Smooth muscle cell (in vitro differentiated cells): Measurements from ENCODE around the gene FAM227B. TPM values are rescaled to one million over a fixed set of nuclear protein-coding genes. Genes with fewer than 3 reads are reported as not detected.

ENCODE experiments used
- DNase-seq: peaks from one replicate; lab custom pipeline; 2025; ENCODE audit not compliant: unreplicated experiment; lab: John Stamatoyannopoulos, UW
- H2AFZ ChIP-seq: fragments of 200-600 bp; sonication (generic); 2 replicates; pipeline ENCODE4 v1.6.0; 2016; ENCODE audit warnings: antibody characterized with exemption, low read depth, mild to moderate bottlenecking
- H3F3A ChIP-seq: fragments of 200-600 bp; sonication (generic); 2 replicates; pipeline ENCODE4 v1.6.0; 2017; ENCODE audit warnings: antibody characterized with exemption, low read depth
- H3K27ac ChIP-seq: fragments of 200-600 bp; sonication (generic); 2 replicates; pipeline ENCODE4 v1.5.1; 2016; ENCODE audit warnings: low read depth, mild to moderate bottlenecking
- H3K27me3 ChIP-seq: fragments of 200-600 bp; sonication (generic); 2 replicates; pipeline ENCODE4 v1.6.1; 2016; ENCODE audit warnings: low read depth, mild to moderate bottlenecking
- H3K36me3 ChIP-seq: fragments of 200-600 bp; sonication (generic); 2 replicates; pipeline ENCODE4 v1.5.1; 2016; ENCODE audit warnings: low read depth
- H3K4me1 ChIP-seq: fragments of 200-600 bp; sonication (generic); 2 replicates; pipeline ENCODE4 v1.5.1; 2016; ENCODE audit warnings: low read depth
- H3K4me2 ChIP-seq: fragments of 200-600 bp; sonication (generic); 2 replicates; pipeline ENCODE4 v1.6.0; 2016; ENCODE audit warnings: mild to moderate bottlenecking
- H3K4me3 ChIP-seq: fragments of 200-600 bp; sonication (generic); 2 replicates; pipeline ENCODE4 v1.5.1; 2016; ENCODE audit warnings: mild to moderate bottlenecking
- H3K79me2 ChIP-seq: fragments of 200-600 bp; sonication (generic); 2 replicates; pipeline ENCODE4 v1.6.0; 2016; ENCODE audit warnings: low read depth, mild to moderate bottlenecking
- H3K9ac ChIP-seq: fragments of 200-600 bp; sonication (generic); 2 replicates; pipeline ENCODE4 v1.6.0; 2016; ENCODE audit warnings: low read depth
- H3K9me3 ChIP-seq: fragments of 200-600 bp; sonication (generic); replicated peaks from 2 replicates; pipeline ENCODE4 v1.5.1; 2016; ENCODE audit warnings: low read depth
- H4K20me1 ChIP-seq: fragments of 200-600 bp; sonication (generic); 2 replicates; pipeline ENCODE4 v1.6.0; 2016; ENCODE audit warnings: low read depth
- WGBS: methylation state at CpG from one replicate; pipeline ENCODE4 v1.1.7; 2016; ENCODE audit warnings: low lambda C conversion rate; 5-methylcytosine and 5-hydroxymethylcytosine counted together
- polyA plus RNA-seq: library from polyadenylated mRNA; unstranded; fragments of >200 nt; fragmentation: Nextera tagmentation; extraction: Ambion mirVana; gene quantifications from 2 replicates; pipeline ENCODE4 v1.2.1, GENCODE V29; 2016
- total RNA-seq: library from RNA; depleted of rRNA; stranded (reverse); fragments of >200 nt; gene quantifications from 2 replicates; pipeline ENCODE4 v1.2.3, GENCODE V29; 2014
- TF ChIP-seq, protein P1 (sequence below): fragments of 200-600 bp; sonication (generic); IDR thresholded peaks from 2 replicates; pipeline ENCODE4 v1.5.1; 2017; ENCODE audit warnings: borderline replicate concordance, mild to moderate bottlenecking, antibody characterized with exemption; ENCODE audit not compliant: insufficient read depth, poor library complexity, severe bottlenecking

FAM227B gene
- total and polyA plus RNA-seq, 2 experiments from 2014 or later, result 7.5 to 9.7 TPM

DNA sequence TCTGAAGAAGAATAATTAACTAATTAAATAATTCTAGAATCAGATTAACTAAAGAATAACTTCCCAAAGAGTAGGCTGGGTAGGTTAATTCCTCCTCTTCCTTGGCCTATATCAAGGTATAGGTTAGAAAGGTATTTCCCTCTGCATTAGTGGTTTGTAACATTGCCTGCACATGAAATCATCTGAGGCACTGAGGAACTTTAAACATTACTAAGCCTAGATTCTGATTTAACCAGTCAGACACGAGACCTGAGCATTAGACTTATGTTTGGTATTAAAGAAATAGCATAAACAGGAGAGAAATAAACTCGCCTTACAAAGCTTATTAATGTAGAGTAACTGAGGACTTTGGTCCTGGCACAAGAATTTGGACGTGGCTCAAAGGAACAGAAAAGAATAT, 113.4 kb downstream of the FAM227B start:
- Histone ChIP-seq H3K4me3 (no peak overlapping the region), H3K79me2 (no peaks in the 10 kb centered on the region), H3K9me3 (no peaks in the 10 kb centered on the region), H3F3A (no peaks in the 10 kb centered on the region), H3K9ac (no peak overlapping the region), H3K27me3 (no peaks in the 10 kb centered on the region), H3K36me3 (no peaks in the 10 kb centered on the region), H2AFZ (no peak overlapping the region), H3K27ac (peak overlapping the region; percentile 43), H3K4me1 (peaks cover 7% of the 10 kb centered on the region), H4K20me1 (no peaks in the 10 kb centered on the region), H3K4me2 (peak overlapping the region; percentile 33)
- TF ChIP-seq, protein P1, sequence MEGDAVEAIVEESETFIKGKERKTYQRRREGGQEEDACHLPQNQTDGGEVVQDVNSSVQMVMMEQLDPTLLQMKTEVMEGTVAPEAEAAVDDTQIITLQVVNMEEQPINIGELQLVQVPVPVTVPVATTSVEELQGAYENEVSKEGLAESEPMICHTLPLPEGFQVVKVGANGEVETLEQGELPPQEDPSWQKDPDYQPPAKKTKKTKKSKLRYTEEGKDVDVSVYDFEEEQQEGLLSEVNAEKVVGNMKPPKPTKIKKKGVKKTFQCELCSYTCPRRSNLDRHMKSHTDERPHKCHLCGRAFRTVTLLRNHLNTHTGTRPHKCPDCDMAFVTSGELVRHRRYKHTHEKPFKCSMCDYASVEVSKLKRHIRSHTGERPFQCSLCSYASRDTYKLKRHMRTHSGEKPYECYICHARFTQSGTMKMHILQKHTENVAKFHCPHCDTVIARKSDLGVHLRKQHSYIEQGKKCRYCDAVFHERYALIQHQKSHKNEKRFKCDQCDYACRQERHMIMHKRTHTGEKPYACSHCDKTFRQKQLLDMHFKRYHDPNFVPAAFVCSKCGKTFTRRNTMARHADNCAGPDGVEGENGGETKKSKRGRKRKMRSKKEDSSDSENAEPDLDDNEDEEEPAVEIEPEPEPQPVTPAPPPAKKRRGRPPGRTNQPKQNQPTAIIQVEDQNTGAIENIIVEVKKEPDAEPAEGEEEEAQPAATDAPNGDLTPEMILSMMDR, result no peak
- no peak for DNase-seq
- WGBS, result 61% methylated on average over 3 of the region's 3 CpGs

GRCh38 chr15:49506341-49506740, 114.3 kb downstream of the FAM227B start:
- H3K4me2 ChIP-seq, result peak overlapping the region; percentile 33
- WGBS, result 44% methylated on average over 1 of the region's 1 CpG
- TF ChIP-seq, protein P1, result no peak

GRCh38 chr15:49501586-49501985, 119.0 kb downstream of the FAM227B start:
- no peak overlapping the region for H3K4me2 ChIP-seq
- no peak for DNase-seq
- no peaks in the 10 kb centered on the region for H3K4me1 ChIP-seq
- H3F3A ChIP-seq, result no peaks in the 10 kb centered on the region
- no peaks in the 10 kb centered on the region for H3K36me3 ChIP-seq
- H3K27me3 ChIP-seq, result no peaks in the 10 kb centered on the region
- H3K9me3 ChIP-seq, result no peaks in the 10 kb centered on the region
- H3K27ac ChIP-seq, result no peak overlapping the region
- 95% methylated on average over 1 of the region's 1 CpG for WGBS
- TF ChIP-seq, protein P1, result no peak
- H3K4me3 ChIP-seq, result no peak overlapping the region
- no peak overlapping the region for H3K9ac ChIP-seq
- no peaks in the 10 kb centered on the region for H4K20me1 ChIP-seq
- no peak overlapping the region for H2AFZ ChIP-seq
- H3K79me2 ChIP-seq, result no peaks in the 10 kb centered on the region

More at GRCh38 chr15:49506341-49506740, 114.3 kb downstream of the FAM227B start:
- H3K9me3 ChIP-seq, result no peaks in the 10 kb centered on the region
- H3K36me3 ChIP-seq, result no peaks in the 10 kb centered on the region
- peak overlapping the region; percentile 43 for H3K27ac ChIP-seq
- no peaks in the 10 kb centered on the region for H3F3A ChIP-seq
- H3K79me2 ChIP-seq, result no peaks in the 10 kb centered on the region
- H4K20me1 ChIP-seq, result no peaks in the 10 kb centered on the region
- H3K4me1 ChIP-seq, result peaks cover 7% of the 10 kb centered on the region
- H3K27me3 ChIP-seq, result no peaks in the 10 kb centered on the region
- H3K9ac ChIP-seq, result no peak overlapping the region
- no peak overlapping the region for H2AFZ ChIP-seq
- no peak for DNase-seq
- H3K4me3 ChIP-seq, result no peak overlapping the region

DNA sequence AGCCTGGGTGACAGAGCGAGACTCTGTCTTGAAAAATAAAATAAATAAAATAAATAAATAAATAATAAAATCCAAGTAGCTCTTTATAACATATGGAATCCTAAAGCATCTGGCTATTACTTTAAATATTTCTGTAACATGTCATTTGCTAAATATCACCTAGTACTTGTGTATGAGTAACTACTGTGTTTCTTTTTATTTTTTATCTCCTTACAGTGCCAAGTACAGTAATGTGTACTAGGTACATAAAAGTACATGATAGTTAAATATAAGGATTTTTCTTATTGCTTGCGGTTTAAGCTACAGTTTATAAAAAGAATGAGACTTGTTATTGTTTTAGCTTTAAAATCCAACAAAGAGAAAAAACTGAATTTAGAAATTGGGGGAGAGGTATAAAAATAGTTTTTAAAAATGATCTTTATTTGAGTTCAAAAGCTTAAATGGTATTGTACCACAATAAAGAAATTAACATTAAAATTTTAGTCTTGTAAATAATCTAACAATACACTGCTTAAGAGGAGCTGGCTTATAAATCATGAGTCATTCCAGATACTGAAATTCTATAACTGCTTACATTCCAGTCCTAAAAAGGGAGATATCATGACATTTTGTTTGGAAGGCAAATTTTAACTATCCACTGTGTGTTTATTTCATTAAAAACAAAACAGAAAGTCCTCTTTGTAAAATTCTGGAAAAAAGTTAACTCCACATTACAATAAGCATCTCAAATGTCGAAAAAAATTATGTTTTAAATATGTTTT, 124.4 kb downstream of the FAM227B start:
- H3K27ac ChIP-seq, result peak overlapping the region; percentile 44
- H2AFZ ChIP-seq, result no peak overlapping the region
- H3K9me3 ChIP-seq, result no peaks in the 10 kb centered on the region
- 88% methylated on average over 3 of the region's 3 CpGs for WGBS
- TF ChIP-seq, protein P1, result no peak
- no peaks in the 10 kb centered on the region for H3K4me1 ChIP-seq
- H3K4me3 ChIP-seq, result no peak overlapping the region
- H3K36me3 ChIP-seq, result no peaks in the 10 kb centered on the region
- peak overlapping the region; percentile 62 for H3K4me2 ChIP-seq
- no peaks in the 10 kb centered on the region for H3F3A ChIP-seq
- H3K79me2 ChIP-seq, result no peaks in the 10 kb centered on the region
- DNase-seq, result no peak
- no peaks in the 10 kb centered on the region for H3K27me3 ChIP-seq
- no peak overlapping the region for H3K9ac ChIP-seq
- H4K20me1 ChIP-seq, result no peaks in the 10 kb centered on the region
